Parathyroid adenoma (tissue), 2 donors: ENCODE data around the gene BSPRY.

Experiments
- H2AFZ ChIP-seq: fragments of 300-600 bp; sonication (generic); one replicate; pipeline ENCODE4 v1.7.0; 2017; ENCODE audit warnings: antibody characterized with exemption, mild to moderate bottlenecking
- H3K27ac ChIP-seq: fragments of 300-600 bp; sonication (generic); one replicate; pipeline ENCODE4 v1.7.0; 2017
- H3K27me3 ChIP-seq: fragments of 300-600 bp; sonication (generic); one replicate; pipeline ENCODE4 v1.7.0; 2017; ENCODE audit warnings: low read length; ENCODE audit not compliant: control insufficient read depth, insufficient read depth
- H3K36me3 ChIP-seq: fragments of 300-600 bp; sonication (generic); one replicate; pipeline ENCODE4 v1.7.0; 2017; ENCODE audit warnings: low read length; ENCODE audit not compliant: control insufficient read depth, insufficient read depth
- H3K4me1 ChIP-seq: fragments of 300-600 bp; sonication (generic); one replicate; pipeline ENCODE4 v1.7.0; 2017; ENCODE audit warnings: control low read depth
- H3K4me2 ChIP-seq: fragments of 300-600 bp; sonication (generic); one replicate; pipeline ENCODE4 v1.7.0; 2017; ENCODE audit warnings: low read length
- H3K4me3 ChIP-seq: fragments of 300-600 bp; sonication (generic); one replicate; pipeline ENCODE4 v1.7.0; 2017; ENCODE audit warnings: low read depth, low read length
- H3K79me2 ChIP-seq: fragments of 300-600 bp; sonication (generic); one replicate; pipeline ENCODE4 v1.7.0; 2017; ENCODE audit warnings: control low read depth
- H3K9ac ChIP-seq: fragments of 300-600 bp; sonication (generic); one replicate; pipeline ENCODE4 v1.7.0; 2017; ENCODE audit warnings: mild to moderate bottlenecking
- H3K9me3 ChIP-seq: fragments of 300-600 bp; sonication (generic); one replicate; pipeline ENCODE4 v1.7.0; 2017; ENCODE audit warnings: low read length; ENCODE audit not compliant: control insufficient read depth
- CTCF ChIP-seq: fragments of 300-600 bp; sonication (generic); IDR thresholded peaks from one replicate; pipeline ENCODE4 v1.7.0; 2017; ENCODE audit warnings: antibody characterized with exemption, mild to moderate bottlenecking
- donor health status: primary hyperparathyroidism.

The BSPRY gene

DNA sequence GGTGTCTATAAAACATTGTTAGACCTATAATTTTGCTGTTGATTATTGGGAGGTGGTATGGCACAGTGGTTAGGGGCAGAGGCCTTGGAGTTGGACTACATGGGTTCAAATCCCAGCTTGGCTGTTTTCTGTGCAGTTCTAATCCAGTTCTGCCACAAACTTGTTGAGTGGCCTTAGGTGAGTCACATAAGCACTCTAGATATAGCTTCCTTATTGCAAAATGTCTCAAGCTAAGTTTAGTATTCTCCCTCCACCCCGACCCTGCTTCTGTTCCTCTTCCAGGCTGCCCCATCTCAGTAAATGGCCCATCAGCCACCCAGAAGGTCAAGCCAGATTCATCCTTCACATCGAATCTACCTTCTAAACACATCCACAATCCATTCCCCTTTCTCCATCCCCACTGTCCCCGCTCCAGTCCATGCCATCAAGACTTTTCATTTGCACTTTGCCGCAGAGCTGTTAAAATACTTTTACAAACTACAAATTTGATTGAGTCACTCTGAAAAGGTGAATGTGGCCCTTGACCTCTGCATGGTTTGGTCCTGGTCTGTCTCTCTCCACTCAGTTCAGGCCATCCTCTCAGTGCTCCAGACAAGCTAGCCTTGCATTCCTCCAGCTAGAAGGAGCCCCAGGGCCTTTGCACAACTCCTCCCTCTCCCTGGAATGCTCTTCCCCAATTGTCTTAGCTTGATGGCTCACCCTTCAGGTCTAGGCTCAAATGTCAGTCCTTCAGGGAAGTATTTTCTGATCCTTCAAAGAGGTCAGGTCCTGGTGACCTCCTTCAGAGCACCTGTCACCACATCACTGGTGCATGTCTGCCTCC lies 37.4 kb downstream of the BSPRY start:
- Histone ChIP-seq H3K9me3 (no peaks in the 10 kb centered on the region), H2AFZ (no peak overlapping the region), H3K4me3 (no peak overlapping the region), H3K9ac (no peak overlapping the region), H3K4me2 (no peak overlapping the region), H3K27ac (no peak overlapping the region), H3K36me3 (no peaks in the 10 kb centered on the region), H3K27me3 (no peaks in the 10 kb centered on the region), H3K79me2 (no peaks in the 10 kb centered on the region), H3K4me1 (peaks cover 2% of the 10 kb centered on the region)
- TF ChIP-seq CTCF, result no peak

- Histone ChIP-seq H3K27ac (no peak overlapping the region), H3K4me1 (no peaks in the 10 kb centered on the region), H3K27me3 (no peaks in the 10 kb centered on the region), H3K9me3 (no peaks in the 10 kb centered on the region), H3K79me2 (no peaks in the 10 kb centered on the region), H3K36me3 (no peaks in the 10 kb centered on the region), H3K4me2 (no peak overlapping the region), H2AFZ (no peak overlapping the region), H3K4me3 (no peak overlapping the region), H3K9ac (no peak overlapping the region)
- no peak for TF ChIP-seq CTCF
Measured at GRCh38 chr9:113387560-113388230, 38.4 kb downstream of the BSPRY start.

DNA sequence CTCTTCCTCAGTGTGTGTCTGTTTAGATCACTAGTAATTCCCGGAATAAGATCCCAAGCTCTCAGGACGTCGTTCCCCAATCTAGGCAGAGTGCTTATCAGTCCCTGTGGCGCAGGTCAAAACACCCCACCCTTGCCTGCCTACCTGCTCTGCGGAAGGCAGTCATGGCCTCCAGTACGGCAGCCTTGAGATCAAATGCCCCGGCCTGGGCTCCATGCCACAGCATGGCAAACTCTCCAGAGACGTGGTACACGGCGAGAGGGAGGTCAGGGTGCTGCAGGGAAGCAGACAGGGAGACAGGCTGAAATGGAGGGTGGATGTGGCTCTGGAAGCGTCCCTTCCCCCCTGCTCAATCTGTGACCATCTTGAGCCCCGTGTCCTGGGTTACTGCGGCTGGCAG lies 39.5 kb downstream of the BSPRY start:
- H3K4me2 ChIP-seq, result no peak overlapping the region
- no peaks in the 10 kb centered on the region for H3K36me3 ChIP-seq
- no peak overlapping the region for H3K9ac ChIP-seq
- H2AFZ ChIP-seq, result no peak overlapping the region
- no peaks in the 10 kb centered on the region for H3K4me1 ChIP-seq
- no peak overlapping the region for H3K4me3 ChIP-seq
- no peaks in the 10 kb centered on the region for H3K27me3 ChIP-seq
- H3K9me3 ChIP-seq, result no peaks in the 10 kb centered on the region
- no peak overlapping the region for H3K27ac ChIP-seq
- no peaks in the 10 kb centered on the region for H3K79me2 ChIP-seq
- no peak for TF ChIP-seq CTCF

DNA sequence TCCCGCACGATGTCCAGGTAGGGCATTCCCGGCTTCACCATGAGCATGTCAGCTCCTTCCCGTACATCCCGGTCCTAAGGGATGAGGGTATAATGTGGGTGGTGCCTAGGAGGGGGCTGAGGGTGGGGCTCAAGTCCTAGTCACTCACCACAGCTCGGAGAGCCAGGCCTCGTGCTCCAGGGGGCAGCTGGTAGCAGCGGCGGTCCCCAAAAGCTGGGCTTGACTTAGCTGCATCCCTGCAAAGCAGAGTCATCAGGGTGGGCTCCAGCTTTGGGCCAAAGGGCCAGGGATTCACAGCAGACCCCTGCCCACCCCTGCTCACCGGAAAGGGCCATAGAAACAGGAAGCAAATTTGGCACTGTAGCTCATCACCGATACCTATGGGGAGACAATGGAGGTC lies 40.1 kb downstream of the BSPRY start:
- H3K9me3 ChIP-seq, result no peaks in the 10 kb centered on the region
- H3K9ac ChIP-seq, result no peak overlapping the region
- H3K36me3 ChIP-seq, result no peaks in the 10 kb centered on the region
- no peak overlapping the region for H3K4me3 ChIP-seq
- no peaks in the 10 kb centered on the region for H3K27me3 ChIP-seq
- TF ChIP-seq CTCF, result no peak
- no peaks in the 10 kb centered on the region for H3K4me1 ChIP-seq
- no peaks in the 10 kb centered on the region for H3K79me2 ChIP-seq
- no peak overlapping the region for H3K27ac ChIP-seq
- no peak overlapping the region for H2AFZ ChIP-seq
- no peak overlapping the region for H3K4me2 ChIP-seq
